Neural cell (in vitro differentiated cells): ENCODE results near the gene NUTM2G. TPM values are rescaled to one million over a fixed set of nuclear protein-coding genes. Genes with fewer than 3 reads are reported as not detected.
"Not testable (repeated sequence)": the region's sequence is repeated elsewhere in the genome, so short reads cannot be mapped to it uniquely, and the experiment has no call there.

Source experiments
- H2AFZ ChIP-seq: fragments of 200-600, 300-800 bp; sonication (generic), shearing (Covaris generic); 2 replicates; pipeline ENCODE4 v1.6.0; 2014; ENCODE audit warnings: low read depth, mild to moderate bottlenecking, antibody characterized with exemption, low read length, moderate library complexity
- H3F3A ChIP-seq: fragments of 200-600 bp; shearing (Covaris generic); 2 replicates; pipeline ENCODE4 v1.6.1; 2016; ENCODE audit warnings: mild to moderate bottlenecking, moderate library complexity, mixed read lengths, antibody characterized with exemption, low read length; ENCODE audit not compliant: insufficient read depth, poor library complexity, severe bottlenecking
- H3K27ac ChIP-seq: fragments of 200-600, 300-800 bp; sonication (generic), shearing (Covaris generic); 2 replicates; pipeline ENCODE4 v1.5.1; 2014; ENCODE audit warnings: mild to moderate bottlenecking, low read length, moderate library complexity
- H3K27me3 ChIP-seq: fragments of 300-800, 200-600 bp; sonication (generic), shearing (Covaris generic); 2 replicates; pipeline ENCODE4 v1.6.0; 2014; ENCODE audit warnings: mild to moderate bottlenecking, low read depth, low read length, moderate library complexity; ENCODE audit not compliant: insufficient read depth
- H3K36me3 ChIP-seq: fragments of 300-800, 200-600 bp; sonication (generic), shearing (Covaris generic); 2 replicates; pipeline ENCODE4 v1.5.1; 2014; ENCODE audit warnings: mild to moderate bottlenecking, antibody characterized with exemption, low read length, moderate library complexity; ENCODE audit not compliant: insufficient read depth
- H3K4me2 ChIP-seq: fragments of 300-800, 200-600 bp; sonication (generic), shearing (Covaris generic); 2 replicates; pipeline ENCODE4 v1.6.0; 2014; ENCODE audit warnings: mild to moderate bottlenecking, low read length
- H3K4me3 ChIP-seq: fragments of 300-800, 200-600 bp; sonication (generic), shearing (Covaris generic); 2 replicates; pipeline ENCODE4 v1.5.1; 2014; ENCODE audit warnings: mild to moderate bottlenecking, low read length, moderate library complexity
- H3K79me2 ChIP-seq: fragments of 200-600 bp; shearing (Covaris generic); replicated peaks from 2 replicates; pipeline ENCODE4 v1.6.0; 2014; ENCODE audit warnings: mild to moderate bottlenecking, low read length, moderate library complexity; ENCODE audit not compliant: insufficient read depth
- H3K9ac ChIP-seq: fragments of 300-800, 200-600 bp; sonication (generic), shearing (Covaris generic); 2 replicates; pipeline ENCODE4 v1.6.1; 2016; ENCODE audit warnings: mild to moderate bottlenecking, low read length, mixed read lengths
- H3K9me2 ChIP-seq: fragments of 200-600 bp; shearing (Covaris generic); 2 replicates; pipeline ENCODE4 v1.6.1; 2016; ENCODE audit warnings: mild to moderate bottlenecking, low read length, mixed read lengths; ENCODE audit not compliant: insufficient read depth
- H3K9me3 ChIP-seq: fragments of 200-600, 300-800 bp; sonication (generic), shearing (Covaris generic); 2 replicates; pipeline ENCODE4 v1.6.1; 2016; ENCODE audit warnings: mild to moderate bottlenecking, mixed run types, low read length, moderate library complexity, mixed read lengths
- H4K20me1 ChIP-seq: fragments of 200-600 bp; shearing (Covaris generic); 2 replicates; pipeline ENCODE4 v1.6.1; 2016; ENCODE audit warnings: mild to moderate bottlenecking, mixed run types; ENCODE audit not compliant: insufficient read depth
- polyA plus RNA-seq: library from polyadenylated mRNA; depleted of rRNA; stranded (reverse); fragments of >200 nt; gene quantifications from 2 replicates; pipeline ENCODE4 v1.2.3, GENCODE V29; 2014

The NUTM2G gene
- polyA plus RNA-seq, 1 donor from 2014 or later: 1.1 TPM

GRCh38 chr9:96937442-96937841 lies 8.8 kb downstream of the NUTM2G start:
- not testable (repeated sequence) for H4K20me1 ChIP-seq, H3K36me3 ChIP-seq, H3K4me2 ChIP-seq, H3K9me3 ChIP-seq, H3K9ac ChIP-seq, H3K4me3 ChIP-seq, H3K27me3 ChIP-seq, H2AFZ ChIP-seq, H3K27ac ChIP-seq, H3F3A ChIP-seq, H3K79me2 ChIP-seq, H3K9me2 ChIP-seq

- not testable (repeated sequence) for H3F3A ChIP-seq, H3K79me2 ChIP-seq, H3K9me3 ChIP-seq, H2AFZ ChIP-seq, H3K4me2 ChIP-seq, H3K27ac ChIP-seq, H3K36me3 ChIP-seq, H3K4me3 ChIP-seq, H3K9ac ChIP-seq, H3K9me2 ChIP-seq, H3K27me3 ChIP-seq, H4K20me1 ChIP-seq
Measured at GRCh38 chr9:96938957-96939665, 10.5 kb downstream of the NUTM2G start.

- H3K9me2 ChIP-seq, H3F3A ChIP-seq, H3K79me2 ChIP-seq, H3K27ac ChIP-seq, H2AFZ ChIP-seq, H4K20me1 ChIP-seq, H3K4me3 ChIP-seq, H3K4me2 ChIP-seq, H3K27me3 ChIP-seq, H3K9me3 ChIP-seq, H3K36me3 ChIP-seq, H3K9ac ChIP-seq: not testable (repeated sequence)
Measured at GRCh38 chr9:96940982-96941381, 12.3 kb downstream of the NUTM2G start.

GRCh38 chr9:96941628-96942027 lies 13.0 kb downstream of the NUTM2G start:
- H3F3A ChIP-seq, H3K79me2 ChIP-seq, H4K20me1 ChIP-seq, H2AFZ ChIP-seq, H3K4me2 ChIP-seq, H3K9ac ChIP-seq, H3K4me3 ChIP-seq, H3K36me3 ChIP-seq, H3K9me2 ChIP-seq, H3K27ac ChIP-seq, H3K9me3 ChIP-seq, H3K27me3 ChIP-seq: not testable (repeated sequence)

- not testable (repeated sequence) for H3K9ac ChIP-seq, H3K9me3 ChIP-seq, H3K36me3 ChIP-seq, H3K27me3 ChIP-seq, H4K20me1 ChIP-seq, H2AFZ ChIP-seq, H3K4me2 ChIP-seq, H3K4me3 ChIP-seq, H3F3A ChIP-seq, H3K27ac ChIP-seq, H3K9me2 ChIP-seq, H3K79me2 ChIP-seq
Measured at GRCh38 chr9:96942181-96942580, 13.5 kb downstream of the NUTM2G start.

GRCh38 chr9:96949346-96949745 lies 20.7 kb downstream of the NUTM2G start:
- H3K9me3 ChIP-seq, H3K27ac ChIP-seq, H3K79me2 ChIP-seq, H3K4me2 ChIP-seq, H2AFZ ChIP-seq, H3K4me3 ChIP-seq, H3K36me3 ChIP-seq, H4K20me1 ChIP-seq, H3K9ac ChIP-seq, H3K27me3 ChIP-seq, H3F3A ChIP-seq, H3K9me2 ChIP-seq: not testable (repeated sequence)

- H2AFZ ChIP-seq, H3K9ac ChIP-seq, H3K4me3 ChIP-seq, H3K4me2 ChIP-seq, H3K9me3 ChIP-seq, H4K20me1 ChIP-seq, H3K36me3 ChIP-seq, H3K79me2 ChIP-seq, H3F3A ChIP-seq, H3K27ac ChIP-seq, H3K9me2 ChIP-seq, H3K27me3 ChIP-seq: not testable (repeated sequence)
Measured at GRCh38 chr9:96950539-96950938, 21.9 kb downstream of the NUTM2G start.

GRCh38 chr9:96967591-96967990 lies 38.9 kb downstream of the NUTM2G start:
- not testable (repeated sequence) for H3K27me3 ChIP-seq, H3K4me2 ChIP-seq, H2AFZ ChIP-seq, H3K79me2 ChIP-seq, H3K36me3 ChIP-seq, H3K9me3 ChIP-seq, H3K27ac ChIP-seq, H4K20me1 ChIP-seq, H3F3A ChIP-seq, H3K4me3 ChIP-seq, H3K9me2 ChIP-seq, H3K9ac ChIP-seq
